Limb (tissue), 2 donors: ENCODE measurements around the gene CDKAL1.
"Not testable (repeated sequence)": the region's sequence is repeated elsewhere in the genome, so short reads cannot be mapped to it uniquely, and the experiment has no call there.

Experiments used
- DNase-seq, 2 donors: peaks; one replicate each; pipeline ENCODE4 v3.0.0-alpha.2; 2016; ENCODE audit errors: extremely low spot score in 2 of 2

CDKAL1 gene

GRCh38 chr6:20639161-20639560 lies 104.9 kb downstream of the CDKAL1 start:
- no peak for DNase-seq

GRCh38 chr6:20640181-20640580 lies 105.9 kb downstream of the CDKAL1 start:
- DNase-seq = no peak

GRCh38 chr6:20642441-20642840 lies 108.2 kb downstream of the CDKAL1 start:
- no peak for DNase-seq

- DNase-seq = no peak
Observed at GRCh38 chr6:20644667-20645370, 110.6 kb downstream of the CDKAL1 start.

- DNase-seq = not testable (repeated sequence)
Observed at GRCh38 chr6:20645572-20645971, 111.3 kb downstream of the CDKAL1 start.

GRCh38 chr6:20647585-20647984 lies 113.3 kb downstream of the CDKAL1 start:
- no peak for DNase-seq

GRCh38 chr6:20649696-20650470 lies 115.6 kb downstream of the CDKAL1 start:
- not testable (repeated sequence) for DNase-seq

GRCh38 chr6:20652299-20653084 lies 118.2 kb downstream of the CDKAL1 start:
- DNase-seq = no peak

GRCh38 chr6:20653085-20653479 lies 118.8 kb downstream of the CDKAL1 start:
- DNase-seq = no peak

GRCh38 chr6:20655317-20655716 lies 121.1 kb downstream of the CDKAL1 start:
- DNase-seq = no peak

GRCh38 chr6:20657274-20657800 lies 123.1 kb downstream of the CDKAL1 start:
- DNase-seq = no peak

GRCh38 chr6:20658053-20658452 lies 123.8 kb downstream of the CDKAL1 start:
- DNase-seq = no peak

- no peak for DNase-seq
Observed at GRCh38 chr6:20658516-20658915, 124.3 kb downstream of the CDKAL1 start.

GRCh38 chr6:20660534-20660933 lies 126.3 kb downstream of the CDKAL1 start:
- no peak for DNase-seq

GRCh38 chr6:20661721-20662120 lies 127.5 kb downstream of the CDKAL1 start:
- DNase-seq = peak in 1 of 2 donors; percentile 48

- no peak for DNase-seq
Observed at GRCh38 chr6:20664250-20664649, 130.0 kb downstream of the CDKAL1 start.

GRCh38 chr6:20665290-20665689 lies 131.0 kb downstream of the CDKAL1 start:
- no peak for DNase-seq

- DNase-seq = no peak
Observed at GRCh38 chr6:20669571-20670314, 135.5 kb downstream of the CDKAL1 start.

- no peak for DNase-seq
Observed at GRCh38 chr6:20670750-20671149, 136.5 kb downstream of the CDKAL1 start.

GRCh38 chr6:20672038-20672437 lies 137.8 kb downstream of the CDKAL1 start:
- no peak for DNase-seq

- no peak for DNase-seq
Observed at GRCh38 chr6:20673458-20673857, 139.2 kb downstream of the CDKAL1 start.
